ENCODE results near the gene KCNQ4.

Gene KCNQ4

GRCh38 chr1:40802742-40803113 lies 19.1 kb downstream of the KCNQ4 start:
- no peak for FAIRE-seq
- DNase-seq (ENCODE audit: insufficient read length): no peak
- TF ChIP-seq POLR2AphosphoS5 (IDR thresholded peaks at IDR 0.05; ENCODE audit: low read depth, low read length): no peak
- TF ChIP-seq TAF1 (IDR thresholded peaks at IDR 0.05; ENCODE audit: borderline replicate concordance, low read depth, low read length): no peak
- TF ChIP-seq POLR2A (IDR thresholded peaks at IDR 0.05; ENCODE audit: low read depth, low read length): no peak

GRCh38 chr1:40803447-40803846 lies 19.9 kb downstream of the KCNQ4 start:
- TF ChIP-seq POLR2AphosphoS5 (IDR thresholded peaks at IDR 0.05; ENCODE audit: low read depth, low read length) (no peak), POLR2A (IDR thresholded peaks at IDR 0.05; ENCODE audit: low read depth, low read length) (no peak), TAF1 (IDR thresholded peaks at IDR 0.05; ENCODE audit: borderline replicate concordance, low read depth, low read length) (no peak)
- no peak for DNase-seq (ENCODE audit: insufficient read length)
- no peak for FAIRE-seq

- DNase-seq (ENCODE audit: insufficient read length): no peak
- TF ChIP-seq POLR2A (IDR thresholded peaks at IDR 0.05; ENCODE audit: low read depth, low read length) (no peak), POLR2AphosphoS5 (IDR thresholded peaks at IDR 0.05; ENCODE audit: low read depth, low read length) (no peak), TAF1 (IDR thresholded peaks at IDR 0.05; ENCODE audit: borderline replicate concordance, low read depth, low read length) (no peak)
- no peak for FAIRE-seq
Observed at GRCh38 chr1:40803902-40804301, 20.3 kb downstream of the KCNQ4 start.

GRCh38 chr1:40806240-40806639 lies 22.7 kb downstream of the KCNQ4 start:
- FAIRE-seq (no peak), DNase-seq (ENCODE audit: insufficient read length) (no peak)
- TF ChIP-seq POLR2AphosphoS5 (IDR thresholded peaks at IDR 0.05; ENCODE audit: low read depth, low read length): no peak
- no peak for TF ChIP-seq TAF1 (IDR thresholded peaks at IDR 0.05; ENCODE audit: borderline replicate concordance, low read depth, low read length)
- no peak for TF ChIP-seq POLR2A (IDR thresholded peaks at IDR 0.05; ENCODE audit: low read depth, low read length)

- no peak for TF ChIP-seq POLR2A (IDR thresholded peaks at IDR 0.05; ENCODE audit: low read depth, low read length)
- TF ChIP-seq POLR2AphosphoS5 (IDR thresholded peaks at IDR 0.05; ENCODE audit: low read depth, low read length): no peak
- no peak for TF ChIP-seq TAF1 (IDR thresholded peaks at IDR 0.05; ENCODE audit: borderline replicate concordance, low read depth, low read length)
- FAIRE-seq (no peak), DNase-seq (ENCODE audit: insufficient read length) (no peak)
Observed at GRCh38 chr1:40806731-40807695, 23.4 kb downstream of the KCNQ4 start.

- no peak for FAIRE-seq
- no peak for TF ChIP-seq POLR2A (IDR thresholded peaks at IDR 0.05; ENCODE audit: low read depth, low read length)
- no peak for TF ChIP-seq POLR2AphosphoS5 (IDR thresholded peaks at IDR 0.05; ENCODE audit: low read depth, low read length)
- no peak for TF ChIP-seq TAF1 (IDR thresholded peaks at IDR 0.05; ENCODE audit: borderline replicate concordance, low read depth, low read length)
Observed at GRCh38 chr1:40808002-40808401, 24.4 kb downstream of the KCNQ4 start.

GRCh38 chr1:40808444-40808843 lies 24.9 kb downstream of the KCNQ4 start:
- no peak for TF ChIP-seq POLR2AphosphoS5 (IDR thresholded peaks at IDR 0.05; ENCODE audit: low read depth, low read length)
- TF ChIP-seq TAF1 (IDR thresholded peaks at IDR 0.05; ENCODE audit: borderline replicate concordance, low read depth, low read length): no peak
- TF ChIP-seq POLR2A (IDR thresholded peaks at IDR 0.05; ENCODE audit: low read depth, low read length): no peak
- FAIRE-seq: no peak
- no peak for DNase-seq (ENCODE audit: insufficient read length)

More at GRCh38 chr1:40808002-40808401, 24.4 kb downstream of the KCNQ4 start:
- DNase-seq (ENCODE audit: insufficient read length): no peak

GRCh38 chr1:40808909-40809308 lies 25.3 kb downstream of the KCNQ4 start:
- peak; percentile 85 for FAIRE-seq
- TF ChIP-seq POLR2A (IDR thresholded peaks at IDR 0.05; ENCODE audit: low read depth, low read length): no peak
- TF ChIP-seq TAF1 (IDR thresholded peaks at IDR 0.05; ENCODE audit: borderline replicate concordance, low read depth, low read length): no peak
- TF ChIP-seq POLR2AphosphoS5 (IDR thresholded peaks at IDR 0.05; ENCODE audit: low read depth, low read length): no peak
- no peak for DNase-seq (ENCODE audit: insufficient read length)

- TF ChIP-seq TAF1 (IDR thresholded peaks at IDR 0.05; ENCODE audit: borderline replicate concordance, low read depth, low read length) (no peak), POLR2A (IDR thresholded peaks at IDR 0.05; ENCODE audit: low read depth, low read length) (no peak), POLR2AphosphoS5 (IDR thresholded peaks at IDR 0.05; ENCODE audit: low read depth, low read length) (no peak)
- DNase-seq (ENCODE audit: insufficient read length): no peak
- FAIRE-seq: no peak
Observed at GRCh38 chr1:40810927-40811326, 27.3 kb downstream of the KCNQ4 start.

GRCh38 chr1:40815420-40815819 lies 31.8 kb downstream of the KCNQ4 start:
- TF ChIP-seq TAF1 (IDR thresholded peaks at IDR 0.05; ENCODE audit: borderline replicate concordance, low read depth, low read length) (no peak), POLR2A (IDR thresholded peaks at IDR 0.05; ENCODE audit: low read depth, low read length) (no peak), POLR2AphosphoS5 (IDR thresholded peaks at IDR 0.05; ENCODE audit: low read depth, low read length) (no peak)
- FAIRE-seq (no peak), DNase-seq (ENCODE audit: insufficient read length) (no peak)

- TF ChIP-seq POLR2A (IDR thresholded peaks at IDR 0.05; ENCODE audit: low read depth, low read length): no peak
- no peak for TF ChIP-seq TAF1 (IDR thresholded peaks at IDR 0.05; ENCODE audit: borderline replicate concordance, low read depth, low read length)
- no peak for TF ChIP-seq POLR2AphosphoS5 (IDR thresholded peaks at IDR 0.05; ENCODE audit: low read depth, low read length)
- FAIRE-seq: no peak
Observed at GRCh38 chr1:40817791-40818263, 34.2 kb downstream of the KCNQ4 start.

More at GRCh38 chr1:40817791-40818263, 34.2 kb downstream of the KCNQ4 start:
- no peak for DNase-seq (ENCODE audit: insufficient read length)

Data from GM12892 (cell line).